K562 (cell line): Measurements from ENCODE around the gene FOXN3. TPM values are rescaled to one million over a fixed set of nuclear protein-coding genes. Genes with fewer than 3 reads are reported as not detected.
A peak's percentile ranks its signal among the peaks of the same experiment; 100 is the strongest.

Source experiments
- ATAC-seq: fragments of 200-7000 bp; cut with Tn5 transposase; 3 replicates; pipeline ENCODE4 v1.9.1; 2020; ENCODE audit warnings: moderate library complexity
- BruUV-seq: library from RNA; stranded (reverse); fragments of 400-500 nt; replicated peaks from 2 replicates; lab custom pipeline; 2021; lab: Mats Ljungman, UMichigan
- CTCF ChIA-PET: fragments of 300-600 bp; formaldehyde crosslinking; extraction: SDS; loops from one replicate; lab custom pipeline; 2021; ENCODE audit warnings: low intra/inter-chr PET ratio; lab: Yijun Ruan, JAX
- POLR2A ChIA-PET: fragments of 300-600, 350-650 bp; sonication (Branson Sonifier 250); formaldehyde crosslinking; extraction: SDS; loops from one replicate; lab custom pipeline; 2021; ENCODE audit warnings: antibody characterized with exemption, inconsistent platforms; lab: Yijun Ruan, JAX
- DNase-seq, 4 experiments: peaks; one replicate each; pipeline versions ENCODE4 v3.0.0 to v3.0.0-alpha.2; 2011 to 2018; ENCODE audit warnings: low spot score in 3 of 4, mixed read lengths in 3 of 4; ENCODE audit errors: extremely low read depth in 1 of 4
- FAIRE-seq: peaks from 2 replicates; lab custom pipeline; 2011; peaks lifted over from hg19 to GRCh38; lab: Jason Lieb, UNC
- H2AFZ ChIP-seq: 2 replicates; pipeline ENCODE4 v1.6.0; 2011; ENCODE audit warnings: low read depth, low read length, control low read depth, inconsistent platforms
- H3K27ac ChIP-seq: fragments of 200-600 bp; 3 replicates; pipeline ENCODE4 v1.8.0; 2011; ENCODE audit warnings: low read depth, mild to moderate bottlenecking, control low read depth, inconsistent platforms, low read length, moderate library complexity, mixed read lengths; ENCODE audit errors: extremely low read depth
- H3K27me3 ChIP-seq, 2 experiments: fragments of 300-600 bp in 1 of 2; 2 replicates in 1 of 2; 3 replicates in 1 of 2; pipeline versions ENCODE4 v1.6.0 to v1.8.0; 2011; ENCODE audit warnings: inconsistent platforms in 2 of 2, low read length in 2 of 2, mild to moderate bottlenecking in 1 of 2, mixed read lengths in 1 of 2, moderate library complexity in 1 of 2; ENCODE audit not compliant: control insufficient read depth in 2 of 2, insufficient read depth in 2 of 2
- H3K36me3 ChIP-seq: fragments of 300-600 bp; 3 replicates; pipeline ENCODE4 v1.8.0; 2011; ENCODE audit warnings: mild to moderate bottlenecking, low read length, inconsistent platforms; ENCODE audit not compliant: control insufficient read depth, insufficient read depth
- H3K4me1 ChIP-seq, 2 experiments: fragments of 200-600 bp in 1 of 2; replicated peaks in 1 of 2; 2 replicates in 1 of 2; 3 replicates in 1 of 2; pipeline versions ENCODE4 v1.5.1 to v1.8.0; 2011; ENCODE audit warnings: inconsistent platforms in 2 of 2, low read length in 2 of 2, mild to moderate bottlenecking in 1 of 2, mixed read lengths in 1 of 2, moderate library complexity in 1 of 2; ENCODE audit not compliant: control insufficient read depth in 2 of 2, insufficient read depth in 2 of 2
- H3K4me2 ChIP-seq: 2 replicates; pipeline ENCODE4 v1.6.1; 2011; ENCODE audit warnings: low read length, control low read depth, inconsistent platforms, mixed read lengths; ENCODE audit not compliant: insufficient read depth
- H3K4me3 ChIP-seq: fragments of 200-600 bp; sonication (generic), shearing (Covaris generic); 2 replicates; pipeline ENCODE4 v1.5.1; 2016; ENCODE audit warnings: control low read depth, inconsistent platforms
- H3K79me2 ChIP-seq: fragments of 200-600 bp; 3 replicates; pipeline ENCODE4 v1.8.0; 2011; ENCODE audit warnings: low read length, inconsistent platforms; ENCODE audit not compliant: control insufficient read depth, insufficient read depth
- H3K9ac ChIP-seq, 2 experiments: 2 replicates each; pipeline versions ENCODE4 v1.6.0 to v1.6.1; 2011; ENCODE audit warnings: low read depth in 2 of 2, low read length in 2 of 2, control low read depth in 1 of 2, inconsistent platforms in 1 of 2, mild to moderate bottlenecking in 1 of 2, mixed read lengths in 1 of 2; ENCODE audit not compliant: insufficient read depth in 1 of 2
- H3K9me1 ChIP-seq: one replicate; pipeline ENCODE4 v1.6.0; 2011; ENCODE audit warnings: inconsistent platforms, mild to moderate bottlenecking, low read length, moderate library complexity; ENCODE audit not compliant: control insufficient read depth, insufficient read depth
- H3K9me3 ChIP-seq: replicated peaks from 2 replicates; pipeline ENCODE4 v1.5.1; 2011; ENCODE audit warnings: low read depth, low read length, inconsistent platforms; ENCODE audit not compliant: control insufficient read depth, insufficient read depth
- H4K20me1 ChIP-seq: replicated peaks from 2 replicates; pipeline ENCODE4 v1.6.1; 2011; ENCODE audit warnings: low read length, inconsistent platforms, mixed read lengths; ENCODE audit not compliant: control insufficient read depth, insufficient read depth
- BRD9 ChIP-seq: fragments of 450-650 bp; IDR thresholded peaks from 2 replicates; pipeline ENCODE4 v1.6.1; 2018; ENCODE audit warnings: low read depth; ENCODE audit not compliant: partially characterized antibody
- ESRRA ChIP-seq: fragments of 450-650 bp; IDR thresholded peaks from 2 replicates; pipeline ENCODE4 v1.6.1; 2014; ENCODE audit warnings: low read depth, mild to moderate bottlenecking, moderate library complexity, borderline replicate concordance
- FOXP4 ChIP-seq: sonication (generic); formaldehyde crosslinking; IDR thresholded peaks from 2 replicates; pipeline ENCODE4 v1.8.0; 2022; ENCODE audit warnings: mild to moderate bottlenecking, missing genetic modification reagents, borderline replicate concordance
- LCOR ChIP-seq: sonication (generic); formaldehyde crosslinking; IDR thresholded peaks from 2 replicates; pipeline ENCODE4 v1.8.0; 2022; ENCODE audit warnings: mild to moderate bottlenecking, missing genetic modification reagents
- NBN ChIP-seq: fragments of 450-650 bp; IDR thresholded peaks from 2 replicates; pipeline ENCODE4 v1.6.1; 2016; ENCODE audit warnings: low read depth, mild to moderate bottlenecking
- RBM25 ChIP-seq: fragments of 200-400 bp; formaldehyde crosslinking; IDR thresholded peaks from 2 replicates; pipeline ENCODE4 v1.6.1; 2018; ENCODE audit warnings: low read length, low read depth, moderate library complexity; ENCODE audit not compliant: severe bottlenecking
- ZNF23 ChIP-seq: fragments of 250-450 bp; sonication (Bioruptor Pico); IDR thresholded peaks from 2 replicates; pipeline ENCODE4 v1.4.0; 2020; ENCODE audit warnings: mild to moderate bottlenecking
- WGBS: fragments of 100-300 bp; shearing (Covaris generic); methylation state at CpG from one replicate; pipeline ENCODE4 v1.1.6; 2016; ENCODE audit warnings: low coverage, mixed read lengths; ENCODE audit not compliant: insufficient coverage; ENCODE audit errors: missing lambda C conversion rate; 5-methylcytosine and 5-hydroxymethylcytosine counted together
- in situ Hi-C: fragments of 300-500 bp; cut with MboI; formaldehyde crosslinking; loops from 4 replicates; pipeline ENCODE4 v1.15.0; 2018; ENCODE audit warnings: inconsistent platforms, mixed read lengths
- intact Hi-C: fragments of 100-400 bp; cut with micrococcal nuclease; formaldehyde crosslinking; loops from 2 replicates; pipeline ENCODE4 v1.14.2; 2022
- polyA plus RNA-seq, 8 experiments: library from polyadenylated mRNA; depleted of rRNA in 4 of 8; stranded (reverse) in 5 of 8; unstranded in 3 of 8; fragments of >200 nt; fragmentation: Nextera tagmentation in 2 of 8; fragmentation: Illumina TruSeq in 1 of 8; extraction: Ambion mirVana in 2 of 8; extraction: Trizol in 1 of 8; gene quantifications; 2 replicates each; pipeline versions ENCODE4 v1.2.1 to v1.2.3, GENCODE V29; 2011 to 2014; ENCODE audit warnings: inconsistent platforms in 1 of 8, missing spikeins in 1 of 8
- total RNA-seq, 7 experiments: library from RNA; depleted of rRNA in 6 of 7; stranded (reverse); fragments of >200 nt in 6 of 7; fragmentation: Illumina TruSeq in 2 of 7; extraction: Trizol in 2 of 7; gene quantifications; 2 replicates each; pipeline versions ENCODE4 v1.2.1 to v1.2.3, GENCODE V29; 2011 to 2021; ENCODE audit warnings: low replicate concordance in 1 of 7

FOXN3 gene
- total and polyA plus RNA-seq, 9 of the 15 experiments (the other 6 are each of a cell fraction or from before 2014, with no cell fraction given), result 0.07 to 1.3 (median 0.40) TPM

GRCh38 chr14:89171628-89172027 is 245.4 kb downstream of the FOXN3 start:
- Histone ChIP-seq H3K9ac (no peak overlapping the region), H3K4me1 (no peaks in the 10 kb centered on the region), H4K20me1 (no peaks in the 10 kb centered on the region), H3K27me3 (no peaks in the 10 kb centered on the region), H3K9me3 (no peaks in the 10 kb centered on the region; the same call in 1 of the 2 replicates), H3K9me1 (no peaks in the 10 kb centered on the region), H3K27ac (no peak overlapping the region), H2AFZ (no peak overlapping the region), H3K36me3 (no peaks in the 10 kb centered on the region), H3K4me2 (no peak overlapping the region), H3K4me3 (no peak overlapping the region), H3K79me2 (no peaks in the 10 kb centered on the region)
- in situ Hi-C loops (no loop called here), intact Hi-C loops (no loop called here)
- ChIA-PET POLR2A (interaction anchor here (0.6 kb wide), 1 partner anchor 504 kb away, joined by 4 read pairs; no protein-coding TSS in a partner anchor), CTCF (no interaction called here)
- TF ChIP-seq LCOR (CRISPR knock-in tag), result no peak
- no peak for TF ChIP-seq NBN
- TF ChIP-seq RBM25, result peak; percentile 49
- TF ChIP-seq BRD9, result no peak
- TF ChIP-seq ESRRA, result no peak
- TF ChIP-seq ZNF23 (CRISPR knock-in tag), result no peak
- no peak for ATAC-seq
- BruUV-seq, result no TSS peak
- no peak for FAIRE-seq
- no peak for DNase-seq

GRCh38 chr14:89171168-89171567 is 245.9 kb downstream of the FOXN3 start:
- H3K9me3 ChIP-seq, result no peaks in the 10 kb centered on the region; the same call in 1 of the 2 replicates
- H2AFZ ChIP-seq, result no peak overlapping the region
- H3K4me3 ChIP-seq, result no peak overlapping the region
- FAIRE-seq (no peak), ATAC-seq (no peak), DNase-seq (no peak)
- ChIA-PET POLR2A (no interaction called here), CTCF (no interaction called here)
- H3K9ac ChIP-seq, result no peak overlapping the region
- no peaks in the 10 kb centered on the region for H4K20me1 ChIP-seq
- H3K79me2 ChIP-seq, result no peaks in the 10 kb centered on the region
- no peak overlapping the region for H3K4me2 ChIP-seq
- peaks cover 0 to 2% of the 10 kb centered on the region in 2 experiments; a peak in 2 of 5 replicates for H3K4me1 ChIP-seq
- 80% methylated on average over 2 of the region's 2 CpGs for WGBS
- H3K27ac ChIP-seq, result no peak overlapping the region
- H3K27me3 ChIP-seq, result no peaks in the 10 kb centered on the region
- intact Hi-C loops, result no loop called here
- H3K36me3 ChIP-seq, result no peaks in the 10 kb centered on the region
- BruUV-seq, result no TSS peak
- in situ Hi-C loops, result no loop called here
- H3K9me1 ChIP-seq, result no peaks in the 10 kb centered on the region
- TF ChIP-seq FOXP4 (CRISPR knock-in tag), result no peak
